ENCODE data around the gene GRK7.

DNA sequence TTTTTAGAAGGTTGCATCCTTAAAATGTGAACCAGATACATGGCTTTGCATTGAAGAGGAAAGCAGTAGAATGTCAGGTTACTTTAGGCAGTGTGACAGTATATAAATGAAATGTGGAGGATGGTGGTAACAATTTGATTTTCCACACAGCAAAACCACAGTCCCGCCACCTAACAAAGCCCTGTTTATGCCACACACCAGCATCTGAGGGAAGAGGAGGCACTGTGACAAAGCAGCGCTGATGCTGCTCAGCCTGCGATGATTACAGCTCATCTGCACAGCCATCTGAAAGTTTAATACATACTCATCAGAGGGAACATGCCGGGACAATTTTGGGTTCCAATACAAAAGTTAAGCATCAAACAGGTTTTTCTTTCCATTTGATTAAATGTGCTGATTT is 16.2 kb upstream of the GRK7 start:
- TF ChIP-seq, protein P1, sequence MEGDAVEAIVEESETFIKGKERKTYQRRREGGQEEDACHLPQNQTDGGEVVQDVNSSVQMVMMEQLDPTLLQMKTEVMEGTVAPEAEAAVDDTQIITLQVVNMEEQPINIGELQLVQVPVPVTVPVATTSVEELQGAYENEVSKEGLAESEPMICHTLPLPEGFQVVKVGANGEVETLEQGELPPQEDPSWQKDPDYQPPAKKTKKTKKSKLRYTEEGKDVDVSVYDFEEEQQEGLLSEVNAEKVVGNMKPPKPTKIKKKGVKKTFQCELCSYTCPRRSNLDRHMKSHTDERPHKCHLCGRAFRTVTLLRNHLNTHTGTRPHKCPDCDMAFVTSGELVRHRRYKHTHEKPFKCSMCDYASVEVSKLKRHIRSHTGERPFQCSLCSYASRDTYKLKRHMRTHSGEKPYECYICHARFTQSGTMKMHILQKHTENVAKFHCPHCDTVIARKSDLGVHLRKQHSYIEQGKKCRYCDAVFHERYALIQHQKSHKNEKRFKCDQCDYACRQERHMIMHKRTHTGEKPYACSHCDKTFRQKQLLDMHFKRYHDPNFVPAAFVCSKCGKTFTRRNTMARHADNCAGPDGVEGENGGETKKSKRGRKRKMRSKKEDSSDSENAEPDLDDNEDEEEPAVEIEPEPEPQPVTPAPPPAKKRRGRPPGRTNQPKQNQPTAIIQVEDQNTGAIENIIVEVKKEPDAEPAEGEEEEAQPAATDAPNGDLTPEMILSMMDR (conservative IDR thresholded peaks at IDR 0.05; ENCODE audit: low read depth, low read length), result no peak
- TF ChIP-seq BHLHE40 (IDR thresholded peaks at IDR 0.05; ENCODE audit: low read depth, low read length) (no peak), RFX5 (IDR thresholded peaks at IDR 0.05; ENCODE audit: low read depth, low read length) (no peak), POLR2A (IDR thresholded peaks at IDR 0.05; ENCODE audit: low read depth, low read length) (no peak), NFE2L2 (IDR thresholded peaks at IDR 0.05; ENCODE audit: low read depth, low read length) (no peak), MXI1 (IDR thresholded peaks at IDR 0.05; ENCODE audit: borderline replicate concordance, low read depth, low read length) (no peak), ELK1 (IDR thresholded peaks at IDR 0.05; ENCODE audit: borderline replicate concordance, low read depth, low read length) (no peak)

Data from IMR-90 (cell line).